Transverse colon (tissue), 4 donors: ENCODE results near the gene ORM2. TPM values are rescaled to one million over a fixed set of nuclear protein-coding genes. Genes with fewer than 3 reads are reported as not detected.

Source experiments
- DNase-seq: peaks from one replicate; pipeline ENCODE4 v3.0.0-alpha.2; 2019
- H3K27ac ChIP-seq, 4 donors: fragments of 200-600 bp; sonication (generic); 2 replicates each; pipeline ENCODE4 v1.5.1; 2016 to 2018; ENCODE audit warnings: inconsistent platforms in 4 of 4
- H3K27me3 ChIP-seq: fragments of 200-600 bp; sonication (generic); 2 replicates; pipeline ENCODE4 v1.5.1; 2017; ENCODE audit warnings: inconsistent platforms
- H3K36me3 ChIP-seq, 4 donors: fragments of 200-600 bp; sonication (generic); 2 replicates each; pipeline ENCODE4 v1.5.1; 2017 to 2019; ENCODE audit warnings: inconsistent platforms in 4 of 4
- H3K4me1 ChIP-seq, 4 donors: fragments of 200-600 bp; sonication (generic); 2 replicates each; pipeline ENCODE4 v1.5.1; 2017 to 2020; ENCODE audit warnings: inconsistent platforms in 4 of 4
- H3K4me3 ChIP-seq, 4 donors: fragments of 200-600 bp; sonication (generic); 1 replicate in 1 of 4; 2 replicates in 3 of 4; pipeline versions ENCODE4 v1.5.1 to v1.6.1; 2017 to 2019; ENCODE audit warnings: inconsistent platforms in 4 of 4
- H3K9me3 ChIP-seq, 2 donors: fragments of 200-600 bp; sonication (generic); 2 replicates each; pipeline ENCODE4 v1.5.1; 2017 to 2019; ENCODE audit warnings: inconsistent platforms in 2 of 2
- CTCF ChIP-seq, 5 experiments: fragments of 200-600 bp in 3 of 5; fragments of 450-650 bp in 2 of 5; sonication (generic) in 3 of 5; IDR thresholded peaks; 1 replicate in 2 of 5; 2 replicates in 3 of 5; pipeline ENCODE4 v1.5.1; 2016 to 2017; ENCODE audit warnings: antibody characterized with exemption in 5 of 5, inconsistent platforms in 3 of 5, mild to moderate bottlenecking in 2 of 5, moderate library complexity in 1 of 5
- EP300 ChIP-seq: sonication (generic); formaldehyde crosslinking; IDR thresholded peaks from one replicate; pipeline ENCODE4 v1.6.1; 2017; ENCODE audit warnings: antibody characterized with exemption, low read depth
- POLR2A ChIP-seq: fragments of 450-650 bp; IDR thresholded peaks from one replicate; pipeline ENCODE4 v1.6.1; 2016; ENCODE audit warnings: antibody characterized with exemption, mild to moderate bottlenecking, moderate library complexity
- POLR2AphosphoS5 ChIP-seq, 3 donors: sonication (generic); formaldehyde crosslinking; IDR thresholded peaks; one replicate each; pipeline ENCODE4 v1.6.1; 2016; ENCODE audit warnings: antibody characterized with exemption in 3 of 3
- WGBS, 2 donors: methylation state at CpG; one replicate each; pipeline ENCODE4 v1.1.5; 2018; ENCODE audit warnings: low coverage in 1 of 2; 5-methylcytosine and 5-hydroxymethylcytosine counted together
- in situ Hi-C, 4 donors: fragments of 200-750 bp; cut with MboI; loops; one replicate each; pipeline versions ENCODE4 v1.15.0 to v1.15.1; 2017; ENCODE audit warnings: low sequenced_read_pairs in 3 of 4, low pct_ligation_motif_present in 1 of 4, low pct_unique_long_range_greater_than_20kb in 1 of 4
- intact Hi-C: fragments of 100-400 bp; cut with DNase I; formaldehyde crosslinking; loops from one replicate; pipeline ENCODE4 v1.15.1; 2023; ENCODE audit warnings: low total_unique reads
- total RNA-seq, 4 donors: library from RNA; depleted of rRNA; stranded (reverse); fragments of >200 nt; gene quantifications; one replicate each; pipeline ENCODE4 v1.1.0, GENCODE V29; 2016

ORM2 gene
- total RNA-seq, 4 donors from 2014 or later, result not detected

- H3K36me3 ChIP-seq, result peaks cover 0 to 77% (median 38%) of the 10 kb centered on the region in 4 donors
- H3K27me3 ChIP-seq, result no peaks in the 10 kb centered on the region
- H3K4me1 ChIP-seq, result no peaks in the 10 kb centered on the region
- DNase-seq, result no peak
- no peak overlapping the region for H3K4me3 ChIP-seq
- no peak overlapping the region for H3K27ac ChIP-seq
- intact Hi-C loops (no loop called here), in situ Hi-C loops (no loop called here)
- no peaks in the 10 kb centered on the region for H3K9me3 ChIP-seq
- 85% methylated on average over 6 of the region's 6 CpGs; no CpG with 5 or more reads in 1 of the 2 donors for WGBS, 2 donors
- TF ChIP-seq POLR2A, result no peak
- TF ChIP-seq CTCF (IDR thresholded peaks at IDR 0.05), result no peak
- no peak for TF ChIP-seq EP300
- no peak for TF ChIP-seq POLR2AphosphoS5 (IDR thresholded peaks at IDR 0.05)
These were observed 27.1 kb downstream of the ORM2 start for GRCh38 chr9:114356792-114357191.

- peaks cover 0 to 80% (median 38%) of the 10 kb centered on the region in 4 donors for H3K36me3 ChIP-seq
- intact Hi-C loops (no loop called here), in situ Hi-C loops (no loop called here)
- no peaks in the 10 kb centered on the region for H3K9me3 ChIP-seq
- H3K27me3 ChIP-seq, result no peaks in the 10 kb centered on the region
- WGBS, 2 donors, result 80 to 92% methylated on average over 1 to 6 of the region's 6 CpGs
- DNase-seq, result no peak
- no peak overlapping the region for H3K4me3 ChIP-seq
- no peaks in the 10 kb centered on the region for H3K4me1 ChIP-seq
- H3K27ac ChIP-seq, result no peak overlapping the region
- TF ChIP-seq EP300, result no peak
- TF ChIP-seq POLR2AphosphoS5 (IDR thresholded peaks at IDR 0.05), result no peak
- no peak for TF ChIP-seq POLR2A
- no peak for TF ChIP-seq CTCF (IDR thresholded peaks at IDR 0.05)
These were observed 27.7 kb downstream of the ORM2 start for GRCh38 chr9:114357360-114357759.

- 97% methylated on average over 9 of the region's 9 CpGs; no CpG with 5 or more reads in 1 of the 2 donors for WGBS, 2 donors
- peaks cover 0 to 80% (median 38%) of the 10 kb centered on the region in 4 donors for H3K36me3 ChIP-seq
- in situ Hi-C loops, result no loop called here
These were observed 28.3 kb downstream of the ORM2 start for GRCh38 chr9:114357911-114358328.

GRCh38 chr9:114359801-114360200, 30.1 kb downstream of the ORM2 start:
- in situ Hi-C loops (no loop called here), intact Hi-C loops (no loop called here)
- H3K27ac ChIP-seq, result no peak overlapping the region
- peaks cover 0 to 10% (median under 1%) of the 10 kb centered on the region in 4 donors for H3K4me1 ChIP-seq
- H3K9me3 ChIP-seq, result no peaks in the 10 kb centered on the region
- DNase-seq, result no peak
- no peak for TF ChIP-seq EP300
- TF ChIP-seq CTCF (IDR thresholded peaks at IDR 0.05), result no peak
- H3K4me3 ChIP-seq, result no peak overlapping the region
- H3K36me3 ChIP-seq, result peaks cover 0 to 80% (median 38%) of the 10 kb centered on the region in 4 donors
- H3K27me3 ChIP-seq, result no peaks in the 10 kb centered on the region
- WGBS, 2 donors, result 99% methylated on average over 7 of the region's 7 CpGs; no CpG with 5 or more reads in 1 of the 2 donors

More at GRCh38 chr9:114357911-114358328, 28.3 kb downstream of the ORM2 start:
- H3K4me1 ChIP-seq, result no peaks in the 10 kb centered on the region
- intact Hi-C loops, result no loop called here
- H3K27ac ChIP-seq, result no peak overlapping the region
- no peak for DNase-seq
- no peak overlapping the region for H3K4me3 ChIP-seq
- no peaks in the 10 kb centered on the region for H3K27me3 ChIP-seq
- TF ChIP-seq EP300 (no peak), POLR2AphosphoS5 (IDR thresholded peaks at IDR 0.05) (no peak), POLR2A (no peak), CTCF (IDR thresholded peaks at IDR 0.05) (no peak)
- H3K9me3 ChIP-seq, result no peaks in the 10 kb centered on the region
